Measurements from ENCODE around the gene FBF1.

- TF ChIP-seq CTCF (IDR thresholded peaks at IDR 0.05; ENCODE audit: low read depth, low read length) (no peak), EZH2phosphoT487 (IDR thresholded peaks at IDR 0.05; ENCODE audit: low read depth) (no peak)
These were observed 14.4 kb downstream of the FBF1 start for GRCh38 chr17:75926456-75926855.

Measured in OCI-LY3 (cell line).